Spleen (tissue), 11 donors: Measurements from ENCODE around the gene C11orf87. TPM values are rescaled to one million over a fixed set of nuclear protein-coding genes. Genes with fewer than 3 reads are reported as not detected.

Experiments
- DNase-seq: peaks from one replicate; pipeline ENCODE4 v3.0.0-alpha.2; 2020
- H3K27ac ChIP-seq, 8 donors: fragments of 200-600 bp; sonication (generic) in 7 of 8; 1 replicate in 4 of 8; 2 replicates in 4 of 8; pipeline versions ENCODE4 v1.5.0 to v1.8.0; 2016 to 2021; ENCODE audit warnings: inconsistent platforms in 4 of 8, mild to moderate bottlenecking in 4 of 8, moderate library complexity in 1 of 8
- H3K27me3 ChIP-seq, 7 donors: fragments of 200-600 bp; sonication (generic) in 6 of 7; replicated peaks in 1 of 7; 1 replicate in 4 of 7; 2 replicates in 3 of 7; pipeline versions ENCODE4 v1.5.0 to v1.8.0; 2016 to 2021; ENCODE audit warnings: inconsistent platforms in 3 of 7, mild to moderate bottlenecking in 1 of 7
- H3K36me3 ChIP-seq, 6 donors: fragments of 200-600 bp; sonication (generic) in 5 of 6; 1 replicate in 4 of 6; 2 replicates in 2 of 6; pipeline versions ENCODE4 v1.5.0 to v1.8.0; 2016 to 2021; ENCODE audit warnings: inconsistent platforms in 2 of 6
- H3K4me1 ChIP-seq, 6 donors: fragments of 200-600 bp; sonication (generic) in 5 of 6; 1 replicate in 3 of 6; 2 replicates in 3 of 6; pipeline versions ENCODE4 v1.5.0 to v1.8.0; 2016 to 2021; ENCODE audit warnings: inconsistent platforms in 3 of 6
- H3K4me3 ChIP-seq, 8 donors: fragments of 200-600 bp; sonication (generic) in 7 of 8; 1 replicate in 4 of 8; 2 replicates in 4 of 8; pipeline versions ENCODE4 v1.5.0 to v1.8.0; 2016 to 2021; ENCODE audit warnings: inconsistent platforms in 4 of 8, mild to moderate bottlenecking in 4 of 8, moderate library complexity in 2 of 8
- H3K9me3 ChIP-seq, 8 donors: fragments of 200-600 bp; sonication (generic) in 7 of 8; 1 replicate in 4 of 8; 2 replicates in 4 of 8; pipeline versions ENCODE4 v1.5.0 to v1.8.0; 2016 to 2021; ENCODE audit warnings: inconsistent platforms in 4 of 8
- CTCF ChIP-seq, 11 experiments: fragments of 200-600 bp in 7 of 11; fragments of 450-650 bp in 4 of 11; sonication (generic) in 4 of 11; IDR thresholded peaks in 8 of 11; conservative IDR thresholded peaks in 3 of 11; 1 replicate in 7 of 11; 2 replicates in 4 of 11; pipeline versions ENCODE4 v1.4.0 to v1.8.0; 2016 to 2021; ENCODE audit warnings: antibody characterized with exemption in 11 of 11, inconsistent platforms in 4 of 11, mild to moderate bottlenecking in 1 of 11
- POLR2A ChIP-seq, 3 donors: fragments of 450-650 bp; IDR thresholded peaks; one replicate each; pipeline ENCODE4 v1.5.1; 2017; ENCODE audit warnings: antibody characterized with exemption in 3 of 3, mild to moderate bottlenecking in 1 of 3
- POLR2AphosphoS5 ChIP-seq, 3 donors: sonication (generic); formaldehyde crosslinking; IDR thresholded peaks; one replicate each; pipeline ENCODE4 v1.5.1; 2017; ENCODE audit warnings: antibody characterized with exemption in 3 of 3
- WGBS, 5 donors: extraction: QIAGEN DNeasy Blood & Tissue Kit in 3 of 5; methylation state at CpG; one replicate each; pipeline versions ENCODE4 v1.1.5 to v1.1.7; 2013 to 2018; 5-methylcytosine and 5-hydroxymethylcytosine counted together
- intact Hi-C: fragments of 100-400 bp; cut with DNase I; formaldehyde crosslinking; loops from one replicate; pipeline ENCODE4 v1.15.0; 2023; ENCODE audit warnings: low total_unique reads
- polyA plus RNA-seq, 3 donors: library from polyadenylated mRNA; stranded (reverse); fragments of 200-250 nt; gene quantifications; one replicate each; pipeline ENCODE4 v1.2.1, GENCODE V29; 2013
- total RNA-seq, 7 donors: library from RNA; depleted of rRNA in 3 of 7; stranded (reverse); fragments of >200 nt in 3 of 7; fragmentation: NEBNext Ultra II Directional in 4 of 7; extraction: Animal tissue kit (Norgen Biotek cat#: 25700) in 4 of 7; gene quantifications; one replicate each; pipeline versions ENCODE4 v1.1.0 to v1.2.1, GENCODE V29; 2016 to 2021
- donor health status: healthy with polysubstance abuse.
- donor health status: DM: no; HTN: no; CAD: no; lungs with moderate emphysema.
- donor health status: DM: no; HTN: no; CAD: no.
- donor health status: Bipolar disorder and iron deficiency.
- donor health status: healthy.
- donor health status: DM: no; HTN: no; CAD: no.
- donor health status: DM: yes; HTN: yes; CAD: no.

C11orf87 gene
- total and polyA plus RNA-seq, 10 donors, result 0.02 to 0.42 (median 0.11) TPM; not detected in 4

GRCh38 chr11:109439684-109440083 is 17.7 kb downstream of the C11orf87 start:
- H3K27me3 ChIP-seq, result no peaks in the 10 kb centered on the region
- TF ChIP-seq POLR2A (IDR thresholded peaks at IDR 0.05) (no peak), POLR2AphosphoS5 (IDR thresholded peaks at IDR 0.05) (no peak), CTCF (IDR thresholded peaks at IDR 0.05 in 8 of 11, conservative IDR thresholded peaks at IDR 0.05 in 3 of 11) (no peak)
- H3K36me3 ChIP-seq, result no peaks in the 10 kb centered on the region
- H3K4me3 ChIP-seq, result no peak overlapping the region
- no peaks in the 10 kb centered on the region for H3K4me1 ChIP-seq
- 77 to 89% (median 80%) methylated on average over 2 of the region's 2 CpGs for WGBS, 5 donors
- H3K9me3 ChIP-seq, result no peaks in the 10 kb centered on the region
- no peak for DNase-seq
- no peak overlapping the region for H3K27ac ChIP-seq
- intact Hi-C loops, result no loop called here

- Histone ChIP-seq H3K27ac (no peak overlapping the region), H3K9me3 (no peaks in the 10 kb centered on the region), H3K4me1 (no peaks in the 10 kb centered on the region), H3K4me3 (no peak overlapping the region), H3K36me3 (no peaks in the 10 kb centered on the region), H3K27me3 (no peaks in the 10 kb centered on the region)
- DNase-seq, result no peak
- 45 to 66% (median 54%) methylated on average over 1 of the region's 1 CpG for WGBS, 5 donors
- intact Hi-C loops, result no loop called here
- TF ChIP-seq CTCF (IDR thresholded peaks at IDR 0.05 in 8 of 11, conservative IDR thresholded peaks at IDR 0.05 in 3 of 11), result no peak
- no peak for TF ChIP-seq POLR2A (IDR thresholded peaks at IDR 0.05)
- TF ChIP-seq POLR2AphosphoS5 (IDR thresholded peaks at IDR 0.05), result no peak
Measured at GRCh38 chr11:109443052-109443451, 21.1 kb downstream of the C11orf87 start.

DNA sequence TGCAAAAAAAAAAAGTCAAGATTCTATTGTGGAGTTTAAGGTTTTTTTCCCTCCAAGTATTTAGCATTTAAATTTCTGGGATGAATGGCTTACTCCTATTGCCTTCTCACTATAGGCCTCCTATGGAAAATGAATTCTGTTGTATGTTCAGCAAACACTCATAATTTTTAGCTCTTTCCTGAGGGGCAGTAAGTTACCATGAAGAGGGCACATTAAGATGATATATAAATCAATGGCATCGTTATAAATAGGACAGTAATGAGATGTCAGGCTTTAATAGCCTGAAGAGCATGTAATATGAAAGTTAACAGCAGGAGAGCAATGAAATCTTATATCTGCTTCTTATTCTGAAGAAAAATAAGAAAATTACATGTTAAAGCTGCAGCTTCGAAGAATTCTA is 32.9 kb downstream of the C11orf87 start:
- H3K9me3 ChIP-seq, result peaks cover 0 to 26% (median 2%) of the 10 kb centered on the region in 8 donors
- WGBS, 5 donors, result 52 to 70% (median 58%) methylated on average over 2 of the region's 2 CpGs

More for the DNA sequence above, 32.9 kb downstream of the C11orf87 start:
- Histone ChIP-seq H3K27ac (no peak overlapping the region), H3K4me3 (no peak overlapping the region), H3K27me3 (no peaks in the 10 kb centered on the region), H3K36me3 (no peaks in the 10 kb centered on the region), H3K4me1 (no peaks in the 10 kb centered on the region)
- intact Hi-C loops, result no loop called here
- TF ChIP-seq POLR2A (IDR thresholded peaks at IDR 0.05) (no peak), CTCF (IDR thresholded peaks at IDR 0.05 in 8 of 11, conservative IDR thresholded peaks at IDR 0.05 in 3 of 11) (no peak), POLR2AphosphoS5 (IDR thresholded peaks at IDR 0.05) (no peak)
- DNase-seq, result no peak
